DMS79 treated with DMSO at 0.1 percent for 48 hours (cell line): ENCODE results near the gene PAM.
"Not testable (repeated sequence)": the region's sequence is repeated elsewhere in the genome, so short reads cannot be mapped to it uniquely, and the experiment has no call there.

Experiments used
- DNase-seq: peaks from one replicate; lab custom pipeline; 2025; lab: John Stamatoyannopoulos, UW

Gene PAM

GRCh38 chr5:103060424-103060954, 305.4 kb downstream of the PAM start:
- DNase-seq, result no peak

- DNase-seq, result no peak
These were observed 311.2 kb downstream of the PAM start for GRCh38 chr5:103066326-103066725.

GRCh38 chr5:103073500-103073899, 318.4 kb downstream of the PAM start:
- DNase-seq, result not testable (repeated sequence)

GRCh38 chr5:103075442-103075841, 320.3 kb downstream of the PAM start:
- DNase-seq, result no peak
